Neural cell (in vitro differentiated cells): ENCODE measurements around the gene MLLT1. TPM values are rescaled to one million over a fixed set of nuclear protein-coding genes. Genes with fewer than 3 reads are reported as not detected.

ENCODE experiments used
- H2AFZ ChIP-seq: fragments of 200-600, 300-800 bp; sonication (generic), shearing (Covaris generic); 2 replicates; pipeline ENCODE4 v1.6.0; 2014; ENCODE audit warnings: low read depth, mild to moderate bottlenecking, antibody characterized with exemption, low read length, moderate library complexity
- H3F3A ChIP-seq: fragments of 200-600 bp; shearing (Covaris generic); 2 replicates; pipeline ENCODE4 v1.6.1; 2016; ENCODE audit warnings: mild to moderate bottlenecking, moderate library complexity, mixed read lengths, antibody characterized with exemption, low read length; ENCODE audit not compliant: insufficient read depth, poor library complexity, severe bottlenecking
- H3K27ac ChIP-seq: fragments of 200-600, 300-800 bp; sonication (generic), shearing (Covaris generic); 2 replicates; pipeline ENCODE4 v1.5.1; 2014; ENCODE audit warnings: mild to moderate bottlenecking, low read length, moderate library complexity
- H3K27me3 ChIP-seq: fragments of 300-800, 200-600 bp; sonication (generic), shearing (Covaris generic); 2 replicates; pipeline ENCODE4 v1.6.0; 2014; ENCODE audit warnings: mild to moderate bottlenecking, low read depth, low read length, moderate library complexity; ENCODE audit not compliant: insufficient read depth
- H3K36me3 ChIP-seq: fragments of 300-800, 200-600 bp; sonication (generic), shearing (Covaris generic); 2 replicates; pipeline ENCODE4 v1.5.1; 2014; ENCODE audit warnings: mild to moderate bottlenecking, antibody characterized with exemption, low read length, moderate library complexity; ENCODE audit not compliant: insufficient read depth
- H3K4me2 ChIP-seq: fragments of 300-800, 200-600 bp; sonication (generic), shearing (Covaris generic); 2 replicates; pipeline ENCODE4 v1.6.0; 2014; ENCODE audit warnings: mild to moderate bottlenecking, low read length
- H3K4me3 ChIP-seq: fragments of 300-800, 200-600 bp; sonication (generic), shearing (Covaris generic); 2 replicates; pipeline ENCODE4 v1.5.1; 2014; ENCODE audit warnings: mild to moderate bottlenecking, low read length, moderate library complexity
- H3K79me2 ChIP-seq: fragments of 200-600 bp; shearing (Covaris generic); replicated peaks from 2 replicates; pipeline ENCODE4 v1.6.0; 2014; ENCODE audit warnings: mild to moderate bottlenecking, low read length, moderate library complexity; ENCODE audit not compliant: insufficient read depth
- H3K9ac ChIP-seq: fragments of 300-800, 200-600 bp; sonication (generic), shearing (Covaris generic); 2 replicates; pipeline ENCODE4 v1.6.1; 2016; ENCODE audit warnings: mild to moderate bottlenecking, low read length, mixed read lengths
- H3K9me2 ChIP-seq: fragments of 200-600 bp; shearing (Covaris generic); 2 replicates; pipeline ENCODE4 v1.6.1; 2016; ENCODE audit warnings: mild to moderate bottlenecking, low read length, mixed read lengths; ENCODE audit not compliant: insufficient read depth
- H3K9me3 ChIP-seq: fragments of 200-600, 300-800 bp; sonication (generic), shearing (Covaris generic); 2 replicates; pipeline ENCODE4 v1.6.1; 2016; ENCODE audit warnings: mild to moderate bottlenecking, mixed run types, low read length, moderate library complexity, mixed read lengths
- H4K20me1 ChIP-seq: fragments of 200-600 bp; shearing (Covaris generic); 2 replicates; pipeline ENCODE4 v1.6.1; 2016; ENCODE audit warnings: mild to moderate bottlenecking, mixed run types; ENCODE audit not compliant: insufficient read depth
- CTCF ChIP-seq: fragments of 450-650 bp; IDR thresholded peaks from 2 replicates; pipeline ENCODE4 v1.5.1; 2014; ENCODE audit warnings: antibody characterized with exemption, mild to moderate bottlenecking, moderate library complexity; ENCODE audit not compliant: poor library complexity, severe bottlenecking
- EP300 ChIP-seq: fragments of 450-650 bp; conservative IDR thresholded peaks from 2 replicates; pipeline ENCODE4 v1.6.1; 2014; ENCODE audit warnings: antibody characterized with exemption, mild to moderate bottlenecking, moderate library complexity; ENCODE audit not compliant: poor library complexity, severe bottlenecking
- EZH2 ChIP-seq: fragments of 200-600, 300-800 bp; shearing (Covaris generic), sonication (generic); IDR thresholded peaks from 2 replicates; pipeline ENCODE4 v1.6.1; 2014; ENCODE audit warnings: antibody characterized with exemption, low read length, borderline replicate concordance, mild to moderate bottlenecking; ENCODE audit not compliant: insufficient read depth, poor library complexity, severe bottlenecking
- MXI1 ChIP-seq: fragments of 450-650 bp; conservative IDR thresholded peaks from 2 replicates; pipeline ENCODE4 v1.6.1; 2014; ENCODE audit warnings: antibody characterized with exemption, mild to moderate bottlenecking; ENCODE audit not compliant: poor library complexity, severe bottlenecking
- POLR2AphosphoS5 ChIP-seq: IDR thresholded peaks from 2 replicates; pipeline ENCODE4 v1.6.1; 2012
- RAD21 ChIP-seq: fragments of 450-650 bp; conservative IDR thresholded peaks from 2 replicates; pipeline ENCODE4 v1.6.1; 2014; ENCODE audit warnings: antibody characterized with exemption, mild to moderate bottlenecking, moderate library complexity
- REST ChIP-seq: IDR thresholded peaks from 2 replicates; pipeline ENCODE4 v1.6.1; 2012; ENCODE audit warnings: borderline replicate concordance
- SMC3 ChIP-seq: fragments of 450-650 bp; conservative IDR thresholded peaks from 2 replicates; pipeline ENCODE4 v1.6.1; 2014; ENCODE audit warnings: antibody characterized with exemption, mild to moderate bottlenecking, moderate library complexity; ENCODE audit not compliant: poor library complexity
- TAF1 ChIP-seq: IDR thresholded peaks from 2 replicates; pipeline ENCODE4 v1.6.1; 2012; ENCODE audit warnings: low read depth
- polyA plus RNA-seq: library from polyadenylated mRNA; depleted of rRNA; stranded (reverse); fragments of >200 nt; gene quantifications from 2 replicates; pipeline ENCODE4 v1.2.3, GENCODE V29; 2014

The MLLT1 gene
- polyA plus RNA-seq, 1 donor from 2014 or later, result 34.0 TPM

DNA sequence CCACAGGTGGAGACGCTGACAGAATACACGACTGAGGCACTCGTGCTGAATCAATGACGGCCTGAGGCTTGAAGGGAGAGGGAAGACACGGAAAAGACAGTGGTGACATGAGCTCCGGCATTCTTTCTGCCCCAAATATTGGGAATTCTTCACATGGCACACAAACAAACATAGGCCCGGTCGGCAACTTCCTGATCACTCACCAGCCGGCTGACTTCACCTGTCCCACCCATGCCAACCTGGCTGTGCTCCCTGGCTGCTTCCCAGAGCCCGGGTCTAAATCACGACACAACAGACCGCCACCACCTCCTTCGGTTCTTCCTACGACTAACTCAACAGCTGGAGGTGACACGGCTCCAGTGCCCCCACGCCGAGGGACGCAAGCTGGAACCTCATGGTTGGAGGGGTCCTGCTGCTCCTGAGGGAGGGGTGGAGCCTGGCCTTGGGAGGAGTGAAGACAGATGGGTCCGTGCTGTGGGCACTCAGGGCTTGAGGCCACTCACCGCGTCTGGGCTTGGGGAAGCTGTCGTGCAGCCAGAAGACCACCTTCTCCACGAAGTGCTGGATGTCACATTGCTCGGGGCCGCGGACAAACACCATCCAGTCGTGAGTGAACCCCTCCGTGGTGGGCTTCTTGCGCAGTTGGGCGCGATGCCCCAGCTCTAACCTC lies 9.6 kb downstream of the MLLT1 start:
- peaks cover 53% of the 10 kb centered on the region for H3K79me2 ChIP-seq
- H3F3A ChIP-seq, result no peaks in the 10 kb centered on the region
- H3K9me3 ChIP-seq, result no peaks in the 10 kb centered on the region
- H3K27ac ChIP-seq, result no peak overlapping the region
- TF ChIP-seq EZH2 (no peak), MXI1 (no peak), POLR2AphosphoS5 (no peak), REST (no peak), RAD21 (no peak), EP300 (no peak)
- H3K36me3 ChIP-seq, result no peaks in the 10 kb centered on the region
- H3K9me2 ChIP-seq, result no peaks in the 10 kb centered on the region
- H2AFZ ChIP-seq, result no peak overlapping the region
- no peak overlapping the region for H3K9ac ChIP-seq
- H3K27me3 ChIP-seq, result no peaks in the 10 kb centered on the region
- H3K4me3 ChIP-seq, result no peak overlapping the region
- no peak overlapping the region for H3K4me2 ChIP-seq
- H4K20me1 ChIP-seq, result peaks cover 8% of the 10 kb centered on the region

DNA sequence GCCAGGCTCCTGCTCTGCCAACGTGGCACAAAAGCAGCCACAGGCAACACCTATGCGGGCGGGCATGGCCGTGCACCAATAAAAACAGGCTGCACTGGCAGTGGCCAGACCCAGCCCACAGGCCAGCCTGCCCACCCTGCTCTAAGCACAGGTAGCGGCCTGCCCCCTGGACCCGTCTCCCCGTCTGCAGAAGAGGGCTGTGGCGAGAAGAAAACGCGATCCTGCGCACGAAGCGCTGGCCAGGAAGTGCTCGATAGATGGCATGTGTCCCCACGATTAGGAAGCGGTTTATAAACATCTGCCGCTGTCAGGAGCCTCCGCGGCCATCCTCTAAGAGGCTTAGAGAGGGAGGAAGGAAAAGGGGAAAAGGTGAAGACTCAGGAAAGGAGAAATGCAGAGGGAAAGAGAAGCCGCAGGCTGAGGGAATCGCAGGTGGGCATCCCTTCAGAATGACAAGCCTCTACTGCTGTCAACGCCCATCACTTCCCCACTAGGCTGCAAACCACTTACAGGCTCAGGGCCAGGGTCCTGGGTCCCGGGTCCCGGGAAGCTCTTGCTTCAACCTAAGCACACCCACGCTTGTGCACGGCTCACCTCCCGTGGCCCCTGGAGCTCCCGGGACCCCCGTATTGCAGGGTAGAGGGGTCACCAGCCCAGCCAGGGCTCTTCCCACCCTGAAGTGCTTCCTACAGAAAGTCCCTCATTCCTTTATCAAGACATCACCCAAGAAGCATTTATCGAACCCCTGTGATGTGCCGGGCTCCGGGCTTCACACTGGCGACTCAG lies 10.5 kb downstream of the MLLT1 start:
- Histone ChIP-seq H3K4me2 (no peak overlapping the region), H3K9me2 (no peaks in the 10 kb centered on the region), H4K20me1 (peaks cover 8% of the 10 kb centered on the region), H3K27me3 (no peaks in the 10 kb centered on the region), H2AFZ (no peak overlapping the region), H3F3A (no peaks in the 10 kb centered on the region), H3K36me3 (no peaks in the 10 kb centered on the region), H3K9me3 (no peaks in the 10 kb centered on the region), H3K4me3 (no peak overlapping the region), H3K9ac (no peak overlapping the region), H3K27ac (no peak overlapping the region), H3K79me2 (peaks cover 52% of the 10 kb centered on the region)
- TF ChIP-seq EZH2 (no peak), RAD21 (no peak), SMC3 (no peak), TAF1 (no peak), POLR2AphosphoS5 (no peak), EP300 (no peak)

- H3K4me3 ChIP-seq, result no peak overlapping the region
- no peaks in the 10 kb centered on the region for H3K9me2 ChIP-seq
- H3K79me2 ChIP-seq, result peaks cover 45% of the 10 kb centered on the region
- no peak overlapping the region for H3K9ac ChIP-seq
- no peaks in the 10 kb centered on the region for H3K36me3 ChIP-seq
- no peak overlapping the region for H3K4me2 ChIP-seq
- H2AFZ ChIP-seq, result no peak overlapping the region
- peaks cover 8% of the 10 kb centered on the region for H4K20me1 ChIP-seq
- H3F3A ChIP-seq, result no peaks in the 10 kb centered on the region
- H3K27ac ChIP-seq, result no peak overlapping the region
- H3K27me3 ChIP-seq, result no peaks in the 10 kb centered on the region
- H3K9me3 ChIP-seq, result no peaks in the 10 kb centered on the region
- TF ChIP-seq EZH2 (no peak), CTCF (no peak), TAF1 (no peak), SMC3 (no peak), MXI1 (no peak), REST (no peak), RAD21 (no peak), EP300 (no peak), POLR2AphosphoS5 (no peak)
Observed at GRCh38 chr19:6268382-6268771, 11.4 kb downstream of the MLLT1 start.
